Fibroblast of peridontal ligament (primary cell): ENCODE results near the gene KLHDC9.
"Not testable (repeated sequence)": the region's sequence is repeated elsewhere in the genome, so short reads cannot be mapped to it uniquely, and the experiment has no call there.

ENCODE experiments used
- DNase-seq: peaks from one replicate; pipeline ENCODE4 v3.0.0-alpha.2; 2010; ENCODE audit errors: extremely low read depth

Gene KLHDC9

GRCh38 chr1:161098210-161099068, at the start of gene KLHDC9:
KLHDC9 (plus strand) TSS chr1:161098361; CDS start chr1:161098536, 175 bp downstream.
- DNase-seq = peak; percentile 60

GRCh38 chr1:161048949-161049722, 49.0 kb upstream of the KLHDC9 start:
- no peak for DNase-seq

GRCh38 chr1:161051219-161051618, 46.9 kb upstream of the KLHDC9 start:
- DNase-seq = no peak

- no peak for DNase-seq
Observed at GRCh38 chr1:161052899-161053298, 45.3 kb upstream of the KLHDC9 start.

- DNase-seq = no peak
Observed at GRCh38 chr1:161054232-161054631, 43.9 kb upstream of the KLHDC9 start.

GRCh38 chr1:161054805-161055204, 43.4 kb upstream of the KLHDC9 start:
- no peak for DNase-seq

- no peak for DNase-seq
Observed at GRCh38 chr1:161059293-161059692, 38.9 kb upstream of the KLHDC9 start.

- no peak for DNase-seq
Observed at GRCh38 chr1:161061419-161061818, 36.7 kb upstream of the KLHDC9 start.

GRCh38 chr1:161063936-161064335, 34.2 kb upstream of the KLHDC9 start:
- not testable (repeated sequence) for DNase-seq

- DNase-seq = not testable (repeated sequence)
Observed at GRCh38 chr1:161065681-161066080, 32.5 kb upstream of the KLHDC9 start.

GRCh38 chr1:161066694-161067093, 31.5 kb upstream of the KLHDC9 start:
- DNase-seq = no peak

- DNase-seq = no peak
Observed at GRCh38 chr1:161068306-161069234, 29.6 kb upstream of the KLHDC9 start.

GRCh38 chr1:161069241-161069640, 28.9 kb upstream of the KLHDC9 start:
- DNase-seq = no peak

GRCh38 chr1:161069731-161070270, 28.4 kb upstream of the KLHDC9 start, which contains the start of gene ARHGAP30:
ARHGAP30 (minus strand) TSS chr1:161069891; CDS start chr1:161069624, 267 bp downstream.
- DNase-seq = no peak

GRCh38 chr1:161070761-161071160, 27.4 kb upstream of the KLHDC9 start:
- DNase-seq = no peak

GRCh38 chr1:161071886-161072371, 26.2 kb upstream of the KLHDC9 start:
- peak; percentile 66 for DNase-seq

- DNase-seq = no peak
Observed at GRCh38 chr1:161072751-161073449, 25.3 kb upstream of the KLHDC9 start.

- no peak for DNase-seq
Observed at GRCh38 chr1:161073474-161074121, 24.6 kb upstream of the KLHDC9 start.

GRCh38 chr1:161074676-161075368, 23.3 kb upstream of the KLHDC9 start:
- DNase-seq = no peak
